ENCODE results near the gene ID2. TPM values are rescaled to one million over a fixed set of nuclear protein-coding genes. Genes with fewer than 3 reads are reported as not detected.

ID2 gene
- polyA plus RNA-seq, 2 of the 4 experiments (the other 2 are of a cell fraction): 177 to 181 TPM

GRCh38 chr2:8662239-8662879 is 19.5 kb upstream of the ID2 start (continued):
- TF ChIP-seq MAX (IDR thresholded peaks at IDR 0.05) (peak; percentile 83), MYC (IDR thresholded peaks at IDR 0.05; ENCODE audit: borderline replicate concordance, low read length) (no peak), PBX3 (IDR thresholded peaks at IDR 0.05) (0 out of 2 replicates have a peak, but pooled peaks have one; percentile 43), NFE2L2 (conservative IDR thresholded peaks at IDR 0.05; ENCODE audit: low read length) (peak; percentile 29), MAZ (IDR thresholded peaks at IDR 0.05; ENCODE audit: borderline replicate concordance, low read depth, low read length) (0 out of 2 replicates have a peak, but pooled peaks have one; percentile 34)

GRCh38 chr2:8663997-8664396 is 17.9 kb upstream of the ID2 start:
- H3K4me2 ChIP-seq: no peak overlapping the region
- peaks cover 25% of the 10 kb centered on the region for H3K4me1 ChIP-seq
- FAIRE-seq (no peak), DNase-seq (ENCODE audit: low read depth in 1 of 2, low spot score in 1 of 2) (no peak), ATAC-seq (no peak)
- no peak overlapping the region for H3K4me3 ChIP-seq
- TF ChIP-seq BHLHE40 (IDR thresholded peaks at IDR 0.05; ENCODE audit: low read depth, low read length): no peak
- no peak for TF ChIP-seq EHF (CRISPR knock-in tag; IDR thresholded peaks at IDR 0.05)
- TF ChIP-seq ZNF302 (CRISPR knock-in tag; IDR thresholded peaks at IDR 0.05): no peak
- TF ChIP-seq ESRRA (IDR thresholded peaks at IDR 0.05; ENCODE audit: borderline replicate concordance, low read length): no peak
- TF ChIP-seq RNF2 (IDR thresholded peaks at IDR 0.05; ENCODE audit: borderline replicate concordance, low read depth): no peak
- TF ChIP-seq HES2 (IDR thresholded peaks at IDR 0.05): no peak
- no peak for TF ChIP-seq ZC3H11A (IDR thresholded peaks at IDR 0.05)
- no peak for TF ChIP-seq RFX5 (IDR thresholded peaks at IDR 0.05)
- TF ChIP-seq MAZ (IDR thresholded peaks at IDR 0.05; ENCODE audit: borderline replicate concordance, low read depth, low read length): no peak
- TF ChIP-seq RCOR1 (IDR thresholded peaks at IDR 0.05; ENCODE audit: low read depth, low read length): no peak
- TF ChIP-seq PHF8 (IDR thresholded peaks at IDR 0.05; ENCODE audit: borderline replicate concordance, low read depth): no peak
- CTCF ChIA-PET: interaction anchor here (1.0 to 3.6 kb wide), 8 partner anchors 11 to 37 kb away, joined by 3 to 15 read pairs (median 6); no protein-coding TSS in a partner anchor
- 89% methylated on average over 13 of the region's 13 CpGs for WGBS (ENCODE audit: missing lambda C conversion rate)
- POLR2A ChIA-PET: interaction anchor here (1.2 kb wide), 1 partner anchor 91 kb away, joined by 3 read pairs; no protein-coding TSS in a partner anchor
- H3K27ac ChIP-seq: peak overlapping the region; percentile 82 to 89; a peak in 4 of 6 replicates
- H3K9me3 ChIP-seq: no peaks in the 10 kb centered on the region

GRCh38 chr2:8666581-8666980 is 15.3 kb upstream of the ID2 start:
- Histone ChIP-seq H3K9me3 (no peaks in the 10 kb centered on the region), H3K27ac (no peak overlapping the region), H3K4me2 (no peak overlapping the region), H3K4me3 (no peak overlapping the region), H3K4me1 (peaks cover 16% of the 10 kb centered on the region)
- DNase-seq (ENCODE audit: low read depth in 1 of 2, low spot score in 1 of 2) (no peak), ATAC-seq (no peak), FAIRE-seq (no peak)
- ChIA-PET CTCF (interaction anchor here (0.8 to 1.0 kb wide), 2 partner anchors 11 to 38 kb away, joined by 3 to 4 read pairs; no protein-coding TSS in a partner anchor), POLR2A (no interaction called here)
- WGBS (ENCODE audit: missing lambda C conversion rate): 88% methylated on average over 5 of the region's 5 CpGs
- TF ChIP-seq ZSCAN20 (CRISPR knock-in tag; IDR thresholded peaks at IDR 0.05): no peak
- TF ChIP-seq TFCP2L1 (CRISPR knock-in tag; IDR thresholded peaks at IDR 0.05): no peak
- TF ChIP-seq ZC3H11A (IDR thresholded peaks at IDR 0.05): no peak
- no peak for TF ChIP-seq KDM1A (IDR thresholded peaks at IDR 0.05; ENCODE audit: low read depth)
- no peak for TF ChIP-seq REST (IDR thresholded peaks at IDR 0.05)
- no peak for TF ChIP-seq HMGXB4 (CRISPR knock-in tag; IDR thresholded peaks at IDR 0.05; ENCODE audit: borderline replicate concordance)
- no peak for TF ChIP-seq BCL3 (IDR thresholded peaks at IDR 0.05)
- TF ChIP-seq JUN (IDR thresholded peaks at IDR 0.05): no peak
- no peak for TF ChIP-seq POLR2AphosphoS2 (conservative IDR thresholded peaks at IDR 0.05; ENCODE audit: low read length)
- TF ChIP-seq MAX (IDR thresholded peaks at IDR 0.05): no peak

Measured in A549 (cell line).